HFFc6 (cell line): ENCODE data around the gene CTNND1. TPM values are rescaled to one million over a fixed set of nuclear protein-coding genes. Genes with fewer than 3 reads are reported as not detected.

Experiments
- DNase-seq: peaks from one replicate; pipeline ENCODE4 v3.0.0-alpha.2; 2018
- H3K27ac Mint-ChIP-seq: 2 replicates; pipeline ENCODE4 v1.8.0; 2020; ENCODE audit warnings: mild to moderate bottlenecking, mixed read lengths
- H3K27me3 Mint-ChIP-seq: 2 replicates; pipeline ENCODE4 v1.8.0; 2021; ENCODE audit warnings: mild to moderate bottlenecking, moderate library complexity, mixed read lengths; ENCODE audit not compliant: insufficient read depth
- H3K36me3 Mint-ChIP-seq: 2 replicates; pipeline ENCODE4 v1.8.0; 2021; ENCODE audit warnings: low read depth, mixed read lengths
- H3K4me1 Mint-ChIP-seq: 2 replicates; pipeline ENCODE4 v1.8.0; 2020; ENCODE audit warnings: low read depth, mixed read lengths
- H3K4me3 Mint-ChIP-seq: 2 replicates; pipeline ENCODE4 v1.8.0; 2020; ENCODE audit warnings: mild to moderate bottlenecking, moderate library complexity, mixed read lengths
- H3K9me3 Mint-ChIP-seq: 2 replicates; pipeline ENCODE4 v1.8.0; 2020; ENCODE audit warnings: mild to moderate bottlenecking, mixed read lengths
- CTCF ChIP-seq: fragments of 200-600 bp; sonication (generic); IDR thresholded peaks from 2 replicates; pipeline ENCODE4 v1.5.0; 2021; ENCODE audit warnings: antibody characterized with exemption, mild to moderate bottlenecking
- total RNA-seq, 6 experiments: library from RNA; stranded (reverse); fragmentation: NEBNext Ultra II Directional; extraction: Animal tissue kit (Norgen Biotek cat#: 25700); gene quantifications; 2 replicates in 1 of 6; 3 replicates in 5 of 6; pipeline ENCODE4 v1.2.3, GENCODE V29; 2021

Gene CTNND1
- total RNA-seq, 6 experiments from 2014 or later, result 131 to 153 (median 147) TPM

GRCh38 chr11:57742087-57742452, 19.5 kb upstream of the CTNND1 start:
- Mint-ChIP-seq H3K4me3 (peak overlapping the region; percentile 98), H3K36me3 (peaks cover 18% of the 10 kb centered on the region), H3K4me1 (peaks cover 26% of the 10 kb centered on the region), H3K27ac (peak overlapping the region; percentile 88), H3K27me3 (peaks cover 3% of the 10 kb centered on the region), H3K9me3 (no peaks in the 10 kb centered on the region)
- DNase-seq, result no peak
- no peak for TF ChIP-seq CTCF

GRCh38 chr11:57744357-57744756, 17.2 kb upstream of the CTNND1 start:
- H3K4me3 Mint-ChIP-seq, result no peak overlapping the region
- H3K27ac Mint-ChIP-seq, result peak overlapping the region; percentile 57
- no peak for DNase-seq
- peaks cover 3% of the 10 kb centered on the region for H3K27me3 Mint-ChIP-seq
- peaks cover 18% of the 10 kb centered on the region for H3K36me3 Mint-ChIP-seq
- H3K4me1 Mint-ChIP-seq, result peaks cover 26% of the 10 kb centered on the region
- H3K9me3 Mint-ChIP-seq, result no peaks in the 10 kb centered on the region
- TF ChIP-seq CTCF, result no peak

GRCh38 chr11:57745206-57745605, 16.4 kb upstream of the CTNND1 start:
- DNase-seq, result no peak
- Mint-ChIP-seq H3K9me3 (no peaks in the 10 kb centered on the region), H3K4me3 (no peak overlapping the region), H3K27ac (peak overlapping the region; percentile 31; the same call in 1 of the 2 replicates), H3K36me3 (peaks cover 18% of the 10 kb centered on the region), H3K4me1 (peaks cover 20% of the 10 kb centered on the region), H3K27me3 (peaks cover 3% of the 10 kb centered on the region)
- TF ChIP-seq CTCF, result no peak

- no peak overlapping the region for H3K4me3 Mint-ChIP-seq
- H3K9me3 Mint-ChIP-seq, result no peaks in the 10 kb centered on the region
- H3K36me3 Mint-ChIP-seq, result peaks cover 19% of the 10 kb centered on the region
- no peak for DNase-seq
- peaks cover 10% of the 10 kb centered on the region for H3K4me1 Mint-ChIP-seq
- H3K27me3 Mint-ChIP-seq, result peaks cover under 1% of the 10 kb centered on the region
- TF ChIP-seq CTCF, result no peak
- no peak overlapping the region for H3K27ac Mint-ChIP-seq
These were observed 14.7 kb upstream of the CTNND1 start for GRCh38 chr11:57746920-57747319.

- H3K9me3 Mint-ChIP-seq, result no peaks in the 10 kb centered on the region
- TF ChIP-seq CTCF, result no peak
- peaks cover 4% of the 10 kb centered on the region; the same call in 1 of the 2 replicates for H3K36me3 Mint-ChIP-seq
- no peak overlapping the region for H3K27ac Mint-ChIP-seq
- H3K27me3 Mint-ChIP-seq, result no peaks in the 10 kb centered on the region; the same call in 1 of the 2 replicates
- no peak for DNase-seq
- H3K4me3 Mint-ChIP-seq, result no peak overlapping the region
- H3K4me1 Mint-ChIP-seq, result no peaks in the 10 kb centered on the region
These were observed 10.4 kb upstream of the CTNND1 start for GRCh38 chr11:57751176-57751575.

GRCh38 chr11:57751676-57752253, 9.8 kb upstream of the CTNND1 start, which contains the start of gene BTBD18:
Gene BTBD18 (minus strand): TSS chr11:57751819. CDS start chr11:57751188, 631 bp downstream.
- TF ChIP-seq CTCF, result peak; percentile 72
- peak; percentile 36 for DNase-seq
- no peaks in the 10 kb centered on the region; the same call in 1 of the 2 replicates for H3K27me3 Mint-ChIP-seq
- no peak within 1 kb of the TSS for H3K4me3 Mint-ChIP-seq
- no peaks in the 10 kb centered on the region for H3K9me3 Mint-ChIP-seq
- peaks cover 4% of the 10 kb centered on the region; the same call in 1 of the 2 replicates for H3K36me3 Mint-ChIP-seq
- no peaks in the 10 kb centered on the region for H3K4me1 Mint-ChIP-seq
- no peak within 1 kb of the TSS for H3K27ac Mint-ChIP-seq
